Adrenal gland (tissue), 5 donors: ENCODE results near the gene POMGNT1.

Experiments used
- CTCF ChIP-seq, 6 experiments: fragments of 450-650 bp in 4 of 6; fragments of 200-600 bp in 2 of 6; sonication (generic) in 1 of 6; IDR thresholded peaks; 1 replicate in 5 of 6; 2 replicates in 1 of 6; pipeline versions ENCODE4 v1.5.1 to v1.8.0; 2016 to 2021; ENCODE audit warnings: antibody characterized with exemption in 6 of 6, mild to moderate bottlenecking in 2 of 6, moderate library complexity in 1 of 6
- POLR2A ChIP-seq, 2 donors: fragments of 450-650 bp; IDR thresholded peaks; one replicate each; pipeline ENCODE4 v1.6.1; 2017; ENCODE audit warnings: antibody characterized with exemption in 2 of 2, mild to moderate bottlenecking in 2 of 2, moderate library complexity in 1 of 2
- donor health status: DM: no; HTN: no; CAD: no.

DNA sequence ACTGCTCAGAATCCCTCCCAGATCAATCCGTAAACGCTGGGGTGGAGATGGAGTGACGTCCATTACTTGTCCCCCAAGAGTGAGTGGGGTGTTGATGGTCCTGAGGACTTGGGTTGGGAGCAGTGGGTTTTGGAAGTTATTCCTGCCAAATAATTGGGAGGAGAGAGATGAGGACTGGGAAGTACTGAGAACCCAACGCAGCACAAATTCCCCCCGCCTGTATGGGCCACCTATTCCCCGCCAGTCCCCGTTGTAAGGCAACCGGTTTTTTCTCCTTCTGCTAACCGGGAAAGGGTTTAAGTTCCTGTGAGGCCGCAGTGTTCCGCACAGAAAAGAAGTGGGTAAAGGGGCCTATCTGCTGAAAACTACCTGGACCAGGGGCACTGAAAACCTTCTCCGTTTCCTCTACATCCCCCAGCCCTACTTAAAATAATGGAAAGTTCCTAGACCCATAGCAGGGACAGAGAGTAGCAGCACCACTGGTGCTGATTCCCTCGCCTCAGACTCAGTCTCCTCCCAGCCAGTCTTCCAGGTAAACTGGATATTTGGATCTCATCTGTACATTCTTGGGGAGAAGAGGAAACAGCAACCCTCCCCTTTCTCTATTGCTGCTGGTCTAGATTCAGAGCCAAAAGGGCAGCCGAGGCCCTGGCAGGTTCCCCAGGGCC is 5.6 kb upstream of the POMGNT1 start:
- no peak for TF ChIP-seq CTCF (IDR thresholded peaks at IDR 0.05)
- no peak for TF ChIP-seq POLR2A (IDR thresholded peaks at IDR 0.05)
